Dermis microvascular lymphatic vessel endothelial cell (primary cell): ENCODE data around the gene HNRNPUL2. TPM values are rescaled to one million over a fixed set of nuclear protein-coding genes. Genes with fewer than 3 reads are reported as not detected.
A peak's percentile ranks its signal among the peaks of the same experiment; 100 is the strongest.

Experiments used
- DNase-seq, 2 donors: peaks; one replicate each; pipeline versions ENCODE4 v3.0.0 to v3.0.0-alpha.2; 2010; ENCODE audit warnings: low read depth in 2 of 2
- total RNA-seq: library from RNA; depleted of rRNA; stranded (reverse); fragments of >200 nt; gene quantifications from 2 replicates; pipeline ENCODE4 v1.2.1, GENCODE V29; 2014

Gene HNRNPUL2
- total RNA-seq, 1 donor from 2014 or later: 7.6 TPM

GRCh38 chr11:62669420-62670161 lies 57.7 kb downstream of the HNRNPUL2 start:
- DNase-seq: no peak

- DNase-seq: no peak
These were observed 59.8 kb downstream of the HNRNPUL2 start for GRCh38 chr11:62667460-62667859.

GRCh38 chr11:62666259-62666926 lies 60.9 kb downstream of the HNRNPUL2 start:
- no peak for DNase-seq

DNA sequence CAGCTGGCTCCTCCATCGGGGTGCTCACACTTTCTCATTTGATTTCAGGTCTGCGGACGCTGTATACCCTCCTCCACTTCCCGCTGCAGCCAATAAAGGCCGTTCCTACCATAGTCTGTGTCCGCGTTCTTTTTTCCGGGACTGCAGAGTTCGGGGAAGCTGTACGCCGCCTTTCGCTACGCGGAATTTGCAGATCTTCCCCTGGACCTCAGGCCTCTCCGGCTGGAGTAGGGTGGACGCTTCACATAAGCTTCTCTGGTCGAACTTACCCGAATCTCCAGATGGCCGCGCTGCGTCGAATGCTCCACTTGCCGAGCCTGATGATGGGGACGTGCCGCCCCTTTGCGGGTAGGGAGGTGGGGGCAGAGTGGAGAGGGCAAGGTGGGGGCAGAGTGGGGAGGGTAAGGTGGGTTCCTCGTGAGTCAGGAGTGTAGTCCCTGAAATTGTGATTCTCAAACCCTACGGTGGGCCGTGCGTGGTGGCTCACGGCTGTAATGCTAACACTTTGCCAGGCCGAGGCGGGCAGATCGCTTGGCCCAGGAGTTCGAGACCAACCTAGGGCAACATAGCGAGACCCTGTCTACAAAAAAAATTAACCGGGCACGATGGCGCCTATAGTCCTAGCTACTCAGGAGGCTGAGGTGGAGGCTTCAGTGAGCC lies 61.5 kb downstream of the HNRNPUL2 start:
- peak in 1 of 2 donors; percentile 68 for DNase-seq

- DNase-seq: peak; percentile 84 to 91
These were observed 62.1 kb downstream of the HNRNPUL2 start, which contains the start of the genes C11orf98 and CSKMT for GRCh38 chr11:62665075-62665598. C11orf98 (minus strand) TSS chr11:62665210; CDS start chr11:62665169, 41 bp downstream. CSKMT (plus strand) TSS chr11:62665312; CDS start chr11:62665880, 568 bp downstream.

DNA sequence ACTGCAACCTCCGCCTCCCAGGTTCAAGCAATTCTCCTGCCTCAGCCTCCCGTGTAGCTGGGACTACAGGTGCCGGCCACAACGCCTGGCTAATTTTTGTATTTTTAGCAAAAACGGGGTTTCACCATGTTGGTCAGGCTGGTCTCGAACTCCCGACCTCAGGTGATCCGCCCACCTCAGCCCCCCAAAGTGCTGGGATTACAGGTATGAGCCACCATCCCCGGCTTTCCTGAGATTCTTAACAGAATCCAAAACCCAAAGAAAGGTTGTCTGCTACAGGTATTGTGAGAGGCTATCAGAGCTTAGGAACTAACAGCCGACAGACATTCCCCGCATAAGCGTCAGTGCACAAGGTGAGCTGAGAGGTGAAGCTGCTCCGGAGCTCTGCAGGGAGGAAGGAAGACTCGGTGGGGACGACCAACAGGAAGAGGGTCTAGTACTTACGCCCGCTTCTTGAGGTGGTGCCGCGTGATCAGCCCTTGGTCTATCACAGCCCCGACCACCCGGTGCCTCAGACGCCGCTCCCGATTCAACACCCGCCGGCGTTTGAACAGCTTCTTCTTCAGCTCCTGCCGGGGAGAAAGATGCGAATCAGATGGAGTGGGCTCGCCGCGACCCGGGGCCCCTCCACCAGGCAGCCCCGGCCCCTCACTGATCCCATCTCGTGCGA lies 62.7 kb downstream of the HNRNPUL2 start:
- DNase-seq: peak in 1 of 2 donors; percentile 52

Other genes starting within 250 kb of the HNRNPUL2 start
- gene AHNAK, start 180.7 kb downstream of the HNRNPUL2 start, total RNA-seq: 231 and 244 TPM in 2 replicates
- 1,142 and 1,515 TPM in 2 replicates for gene EEF1G, start 153.6 kb downstream of the HNRNPUL2 start, total RNA-seq
- 8.9 and 11.0 TPM in 2 replicates for gene TUT1, start 135.9 kb downstream of the HNRNPUL2 start, total RNA-seq
- 185 and 204 TPM in 2 replicates for gene MTA2, start 125.6 kb downstream of the HNRNPUL2 start, total RNA-seq
- 23.7 and 35.1 TPM in 2 replicates for gene EML3, start 114.7 kb downstream of the HNRNPUL2 start, total RNA-seq
- 2.9 and 3.3 TPM in 2 replicates for gene ROM1, start 114.2 kb downstream of the HNRNPUL2 start, total RNA-seq
- 13.9 and 19.3 TPM in 2 replicates for gene B3GAT3, start 105.5 kb downstream of the HNRNPUL2 start, total RNA-seq
- 204 and 246 TPM in 2 replicates for gene GANAB, start 80.8 kb downstream of the HNRNPUL2 start, total RNA-seq
- gene INTS5, start 74.2 kb downstream of the HNRNPUL2 start, total RNA-seq: 15.8 and 22.6 TPM in 2 replicates
- gene C11orf98, start 62.2 kb downstream of the HNRNPUL2 start, total RNA-seq: 23.3 and 24.4 TPM in 2 replicates
- 4.8 and 4.9 TPM in 2 replicates for gene CSKMT, start 62.1 kb downstream of the HNRNPUL2 start, total RNA-seq
- gene UQCC3, start 55.8 kb downstream of the HNRNPUL2 start, total RNA-seq: 5.6 and 9.9 TPM in 2 replicates
- gene LBHD1, start 55.2 kb downstream of the HNRNPUL2 start, total RNA-seq: 1.5 and 1.8 TPM in 2 replicates
- 102 and 148 TPM in 2 replicates for gene UBXN1, start 48.4 kb downstream of the HNRNPUL2 start, total RNA-seq
- gene LRRN4CL, start 37.9 kb downstream of the HNRNPUL2 start, total RNA-seq: 0.38 and 0.51 TPM in 2 replicates
- gene BSCL2, start 20.0 kb downstream of the HNRNPUL2 start, total RNA-seq: 23.5 and 26.0 TPM in 2 replicates
- not detected in 2 replicates for gene GNG3, start 19.8 kb downstream of the HNRNPUL2 start, total RNA-seq
- 28.8 and 32.3 TPM in 2 replicates for gene TTC9C, start 1.0 kb upstream of the HNRNPUL2 start, total RNA-seq
- 9.0 and 11.6 TPM in 2 replicates for gene ZBTB3, start 26.7 kb upstream of the HNRNPUL2 start, total RNA-seq
- 65.0 and 67.8 TPM in 2 replicates for gene POLR2G, start 34.1 kb upstream of the HNRNPUL2 start, total RNA-seq
- gene TAF6L, start 43.9 kb upstream of the HNRNPUL2 start, total RNA-seq: 23.9 and 37.4 TPM in 2 replicates
- 20.2 and 30.2 TPM in 2 replicates for gene TMEM179B, start 59.9 kb upstream of the HNRNPUL2 start, total RNA-seq
- 10.4 and 12.0 TPM in 2 replicates for gene TMEM223, start 64.5 kb upstream of the HNRNPUL2 start, total RNA-seq
- gene NXF1, start 78.0 kb upstream of the HNRNPUL2 start, total RNA-seq: 9.5 and 18.1 TPM in 2 replicates
- gene STX5, start 104.6 kb upstream of the HNRNPUL2 start, total RNA-seq: 31.6 and 44.9 TPM in 2 replicates
- gene TEX54, start 105.4 kb upstream of the HNRNPUL2 start, total RNA-seq: not detected in 2 replicates
- gene WDR74, start 112.1 kb upstream of the HNRNPUL2 start, total RNA-seq: 40.7 and 79.2 TPM in 2 replicates
- 48.4 and 51.1 TPM in 2 replicates for gene SLC3A2, start 153.4 kb upstream of the HNRNPUL2 start, total RNA-seq
- not detected in 2 replicates for gene CHRM1, start 193.9 kb upstream of the HNRNPUL2 start, total RNA-seq